ENCODE measurements around the gene RIF1.
A peak's percentile ranks its signal among the peaks of the same experiment; 100 is the strongest.

RIF1 gene, protein sequence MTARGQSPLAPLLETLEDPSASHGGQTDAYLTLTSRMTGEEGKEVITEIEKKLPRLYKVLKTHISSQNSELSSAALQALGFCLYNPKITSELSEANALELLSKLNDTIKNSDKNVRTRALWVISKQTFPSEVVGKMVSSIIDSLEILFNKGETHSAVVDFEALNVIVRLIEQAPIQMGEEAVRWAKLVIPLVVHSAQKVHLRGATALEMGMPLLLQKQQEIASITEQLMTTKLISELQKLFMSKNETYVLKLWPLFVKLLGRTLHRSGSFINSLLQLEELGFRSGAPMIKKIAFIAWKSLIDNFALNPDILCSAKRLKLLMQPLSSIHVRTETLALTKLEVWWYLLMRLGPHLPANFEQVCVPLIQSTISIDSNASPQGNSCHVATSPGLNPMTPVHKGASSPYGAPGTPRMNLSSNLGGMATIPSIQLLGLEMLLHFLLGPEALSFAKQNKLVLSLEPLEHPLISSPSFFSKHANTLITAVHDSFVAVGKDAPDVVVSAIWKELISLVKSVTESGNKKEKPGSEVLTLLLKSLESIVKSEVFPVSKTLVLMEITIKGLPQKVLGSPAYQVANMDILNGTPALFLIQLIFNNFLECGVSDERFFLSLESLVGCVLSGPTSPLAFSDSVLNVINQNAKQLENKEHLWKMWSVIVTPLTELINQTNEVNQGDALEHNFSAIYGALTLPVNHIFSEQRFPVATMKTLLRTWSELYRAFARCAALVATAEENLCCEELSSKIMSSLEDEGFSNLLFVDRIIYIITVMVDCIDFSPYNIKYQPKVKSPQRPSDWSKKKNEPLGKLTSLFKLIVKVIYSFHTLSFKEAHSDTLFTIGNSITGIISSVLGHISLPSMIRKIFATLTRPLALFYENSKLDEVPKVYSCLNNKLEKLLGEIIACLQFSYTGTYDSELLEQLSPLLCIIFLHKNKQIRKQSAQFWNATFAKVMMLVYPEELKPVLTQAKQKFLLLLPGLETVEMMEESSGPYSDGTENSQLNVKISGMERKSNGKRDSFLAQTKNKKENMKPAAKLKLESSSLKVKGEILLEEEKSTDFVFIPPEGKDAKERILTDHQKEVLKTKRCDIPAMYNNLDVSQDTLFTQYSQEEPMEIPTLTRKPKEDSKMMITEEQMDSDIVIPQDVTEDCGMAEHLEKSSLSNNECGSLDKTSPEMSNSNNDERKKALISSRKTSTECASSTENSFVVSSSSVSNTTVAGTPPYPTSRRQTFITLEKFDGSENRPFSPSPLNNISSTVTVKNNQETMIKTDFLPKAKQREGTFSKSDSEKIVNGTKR (N-terminal part only)

DNA sequence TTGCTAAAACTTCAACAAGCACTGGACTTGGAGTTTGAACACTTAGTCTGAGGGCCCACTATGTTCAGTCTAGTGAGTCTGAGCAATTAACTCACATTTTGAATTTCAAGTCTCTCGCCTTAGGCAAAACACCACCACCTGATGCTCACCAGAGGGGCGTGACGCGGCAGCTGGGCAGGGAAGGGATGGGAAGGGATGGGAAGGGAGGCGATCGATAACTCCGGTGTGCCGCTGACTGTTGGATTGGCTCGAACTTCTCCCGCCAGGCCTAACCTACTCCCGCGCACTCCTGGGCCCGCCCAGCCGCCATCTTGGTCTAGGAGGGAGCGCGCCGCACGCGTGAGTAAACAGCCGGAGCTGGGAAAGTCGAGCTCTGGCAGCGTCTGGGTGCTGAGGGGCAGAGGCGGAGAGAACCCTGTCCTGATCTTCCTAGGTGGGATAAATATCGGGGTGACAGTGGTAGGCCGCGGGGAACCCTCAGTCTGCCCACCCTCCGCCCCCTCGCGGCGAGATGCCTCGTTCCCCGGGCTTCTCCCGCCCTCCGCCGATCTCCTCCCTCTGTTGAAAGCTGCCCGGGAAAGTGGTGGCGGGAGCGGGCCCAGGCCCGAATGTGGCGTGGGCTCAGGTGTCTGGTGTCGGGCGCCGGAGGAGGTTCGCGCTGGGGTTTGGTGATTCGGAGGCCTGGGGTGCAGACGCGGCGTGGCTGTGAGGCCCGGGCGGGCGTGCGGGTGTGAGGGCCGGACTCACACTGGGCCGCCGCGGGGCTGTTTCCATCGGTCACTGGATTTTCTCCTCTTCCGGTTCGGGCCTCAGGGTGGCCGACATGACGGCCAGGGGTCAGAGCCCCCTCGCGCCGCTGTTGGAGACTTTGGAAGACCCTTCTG is at the start of gene RIF1:
TSS of gene RIF1 (plus strand) at position 302 of the 884 bp plus-strand sequence. CDS start at position 824, 522 bp downstream.
- peak; percentile 98 for DNase-seq

DNA sequence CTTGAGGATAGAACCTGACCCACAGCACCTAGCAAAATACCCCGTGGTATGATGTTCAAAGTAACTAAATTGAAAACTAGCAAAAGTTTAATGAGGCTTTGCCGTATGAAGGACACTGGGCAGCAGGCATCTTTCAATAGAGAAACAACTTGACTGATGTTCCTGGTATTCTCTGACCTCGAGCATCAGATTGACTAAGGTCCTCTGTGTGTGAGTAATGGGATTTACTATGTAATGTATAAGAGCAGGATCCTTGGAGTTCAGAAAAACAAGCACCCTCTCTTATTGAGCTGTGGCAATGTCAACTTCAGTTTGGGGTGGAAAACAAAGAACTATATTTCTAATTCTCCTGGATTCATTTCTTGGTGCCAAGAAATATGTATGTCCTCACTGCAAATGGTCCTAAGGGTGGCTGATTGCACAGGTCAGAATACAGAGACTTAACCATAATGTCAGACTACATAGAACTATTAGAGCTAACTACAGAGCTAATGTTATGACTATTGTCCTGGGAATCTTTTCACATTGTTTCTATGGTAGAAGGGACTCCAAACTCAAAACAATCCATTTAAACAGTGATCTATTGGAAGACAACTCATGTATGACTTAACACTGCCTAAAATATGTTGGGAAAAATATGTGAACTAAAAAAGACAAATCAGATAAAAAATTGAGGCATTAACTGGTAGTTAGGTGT is 47.9 kb upstream of the RIF1 start:
- DNase-seq, result peak; percentile 46

DNA sequence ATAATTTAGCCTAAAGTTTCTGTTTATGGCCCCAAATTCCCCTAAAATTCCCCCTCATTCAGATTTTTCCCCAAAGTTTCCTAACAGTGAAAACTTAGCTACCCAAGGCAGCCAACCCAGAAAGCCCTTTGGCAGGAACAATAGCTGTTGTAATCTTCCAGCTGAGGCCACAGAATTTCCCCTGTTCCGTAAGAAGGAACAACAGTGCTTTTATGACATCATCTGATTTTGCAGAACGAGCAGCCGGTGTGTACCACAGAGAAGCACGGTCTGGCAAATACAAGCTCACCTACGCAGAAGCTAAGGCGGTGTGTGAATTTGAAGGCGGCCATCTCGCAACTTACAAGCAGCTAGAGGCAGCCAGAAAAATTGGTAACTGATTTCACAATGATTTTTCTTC is 46.0 kb upstream of the RIF1 start:
- DNase-seq, result no peak

DNA sequence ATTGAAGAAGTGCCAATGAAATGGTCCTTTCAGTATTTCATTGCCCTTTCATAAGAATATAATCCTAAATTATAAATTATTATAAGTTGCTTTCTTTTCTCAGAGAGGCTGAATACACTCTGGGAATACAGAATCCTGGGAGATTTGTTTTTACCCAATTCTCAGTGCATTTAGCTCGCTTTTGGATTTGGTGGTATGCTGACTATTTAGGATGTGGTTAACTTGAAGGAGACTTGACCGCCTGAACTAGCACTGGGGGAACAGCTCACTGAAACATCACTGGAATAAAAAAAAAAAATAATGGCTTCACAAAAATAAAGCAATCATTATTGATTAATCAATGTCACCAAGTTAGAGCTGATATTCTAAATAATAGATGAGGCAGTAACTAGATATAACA is 42.1 kb upstream of the RIF1 start:
- DNase-seq, result no peak

DNA sequence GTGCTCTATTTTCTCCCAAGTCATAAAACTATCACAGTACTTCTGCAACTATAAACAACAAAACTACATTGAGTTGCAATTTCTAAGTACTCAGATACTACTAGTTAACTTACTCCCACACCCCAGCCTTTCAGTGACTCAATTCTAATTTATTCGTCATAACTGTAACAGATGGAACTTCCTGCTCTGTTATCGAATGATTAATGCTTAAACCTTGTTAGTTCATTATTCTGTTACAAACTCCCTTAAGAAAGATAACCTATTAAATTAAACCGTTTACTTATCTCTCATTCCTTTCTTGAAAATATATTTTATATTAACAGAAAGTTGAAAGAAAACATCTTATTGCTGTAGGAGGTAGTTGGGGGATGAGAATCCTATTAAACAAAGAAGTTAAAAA is 35.3 kb upstream of the RIF1 start:
- DNase-seq, result no peak

GRCh38 chr2:151379169-151379568 is 30.5 kb upstream of the RIF1 start:
- no peak for DNase-seq

DNA sequence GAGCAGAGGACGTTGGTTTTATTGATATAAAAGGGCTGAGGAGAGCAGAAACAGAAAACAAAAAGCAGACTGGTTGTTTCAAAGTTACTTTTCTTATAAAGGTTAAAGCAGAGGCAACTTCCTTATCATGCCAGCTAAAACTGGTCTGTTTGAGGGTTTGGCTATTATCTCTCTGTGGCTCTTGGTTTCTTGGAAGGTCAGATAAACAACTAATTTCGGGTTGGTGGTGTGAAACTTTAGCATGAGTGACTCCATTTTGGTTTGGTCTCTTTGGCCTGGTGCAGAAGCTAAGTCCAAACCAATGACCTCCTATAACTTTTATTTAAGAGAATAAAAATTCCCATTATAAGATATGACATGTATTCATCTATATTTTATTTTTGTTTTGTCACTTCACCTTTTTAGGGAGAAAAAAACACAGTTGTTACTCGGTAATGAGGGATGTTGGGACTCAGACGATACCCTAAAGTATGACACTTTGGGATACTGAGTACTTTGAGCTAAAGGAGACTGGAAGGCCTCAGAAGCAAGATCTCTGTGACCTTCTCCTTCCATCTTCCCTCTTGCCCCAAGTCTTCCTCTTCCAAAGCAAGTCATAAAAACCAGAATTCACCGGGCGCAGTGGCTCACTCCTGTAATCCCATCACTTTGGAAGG is 29.0 kb upstream of the RIF1 start:
- no peak for DNase-seq

DNA sequence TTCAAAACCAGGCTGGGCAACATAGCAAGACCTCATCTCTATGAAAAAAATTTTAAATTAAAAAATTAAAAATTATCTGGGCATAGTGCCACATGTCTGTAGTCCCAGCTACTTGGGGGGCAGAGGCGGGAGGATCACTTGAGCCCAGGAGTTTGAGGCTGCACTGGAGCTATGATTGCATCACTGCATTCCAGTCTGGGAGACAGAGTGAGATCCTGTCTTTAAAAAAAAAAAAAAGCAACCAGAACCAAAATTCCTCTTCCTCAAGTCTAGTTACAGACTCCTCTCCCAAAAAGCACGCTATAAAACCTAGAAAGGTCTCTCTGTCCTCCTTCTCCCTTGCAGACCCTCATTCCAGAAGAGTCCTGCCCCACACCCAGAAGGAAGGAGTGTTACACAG is 28.4 kb upstream of the RIF1 start:
- DNase-seq, result no peak

- DNase-seq, result no peak
Observed at GRCh38 chr2:151388011-151388410, 21.7 kb upstream of the RIF1 start.

DNA sequence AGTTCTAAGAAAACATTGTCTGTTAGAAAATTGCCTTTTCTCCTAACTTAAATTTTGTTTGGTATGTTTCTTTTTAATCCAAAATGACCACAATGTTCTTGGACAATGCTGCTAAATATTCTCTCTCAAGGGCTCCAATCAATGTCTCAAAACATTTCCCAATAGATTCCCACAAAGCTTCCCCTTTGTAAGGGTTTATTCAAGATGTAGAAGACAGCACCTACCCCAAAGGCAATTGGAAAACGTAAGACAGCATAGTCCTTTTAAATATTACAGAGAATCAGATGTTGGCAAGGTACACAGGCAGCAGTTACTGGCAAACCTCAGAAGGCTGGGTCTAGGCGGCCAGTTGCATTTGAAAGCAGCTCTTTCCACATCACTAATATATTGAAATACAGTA is 18.3 kb upstream of the RIF1 start:
- DNase-seq, result no peak

DNA sequence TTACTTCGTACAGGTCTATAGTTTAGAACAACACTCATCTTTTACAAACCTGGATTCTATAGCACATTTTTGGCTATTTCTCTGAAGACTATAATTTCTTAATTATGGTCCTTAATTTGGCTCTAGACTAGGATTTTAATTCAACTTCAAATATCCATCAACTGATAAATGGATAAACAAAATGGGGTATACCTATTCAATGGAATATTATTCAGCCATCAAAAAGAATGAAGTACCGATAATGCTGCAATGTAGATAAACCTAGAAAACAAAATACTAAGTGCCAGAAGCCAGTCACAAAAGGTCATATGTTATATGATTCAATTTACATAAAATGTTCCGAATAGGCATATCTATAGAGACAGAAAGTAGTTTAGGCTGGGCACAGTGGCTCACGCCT is 15.2 kb upstream of the RIF1 start:
- no peak for DNase-seq

- DNase-seq, result no peak
Observed at GRCh38 chr2:151395509-151396374, 14.0 kb upstream of the RIF1 start.

- no peak for DNase-seq
Observed at GRCh38 chr2:151399981-151400380, 9.7 kb upstream of the RIF1 start.

DNA sequence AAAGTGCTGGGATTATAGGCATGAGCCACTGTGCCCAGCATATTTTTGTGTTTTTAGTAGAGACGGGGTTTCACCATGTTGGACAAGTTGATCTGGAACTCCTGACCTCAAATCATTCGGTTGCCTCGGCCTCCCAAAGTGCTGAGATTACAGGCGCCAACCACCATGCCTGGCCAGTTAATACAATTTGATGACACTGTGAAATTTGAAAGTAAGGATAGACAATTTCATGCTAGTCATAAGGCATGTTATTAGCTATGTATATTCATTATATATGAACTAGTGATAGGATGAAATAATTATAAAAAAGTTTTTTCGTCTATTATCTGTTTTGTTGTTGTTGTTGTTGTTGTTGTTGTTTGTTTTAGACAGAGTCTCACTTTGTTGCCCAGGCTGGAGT is 8.6 kb upstream of the RIF1 start:
- DNase-seq, result no peak

- no peak for DNase-seq
Observed at GRCh38 chr2:151403914-151404313, 5.8 kb upstream of the RIF1 start.

DNA sequence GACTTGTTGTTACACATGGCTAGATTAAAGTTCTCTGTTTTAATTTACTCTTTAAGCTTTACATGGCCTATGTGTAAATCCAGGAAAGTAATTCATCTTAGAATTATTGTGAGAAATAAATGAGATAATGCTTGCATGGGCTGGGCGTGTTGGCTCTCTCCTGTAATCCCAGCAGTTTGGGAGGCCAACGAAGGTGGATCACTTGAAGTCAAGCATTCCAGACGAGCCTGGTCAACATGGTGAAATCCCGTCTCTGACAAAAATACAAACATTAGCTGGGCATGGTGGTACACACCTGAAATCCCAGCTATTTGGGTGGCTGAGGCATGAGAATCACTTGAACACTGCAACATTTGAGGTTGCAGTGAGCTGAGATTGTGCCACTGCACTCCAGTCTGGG is 4.3 kb upstream of the RIF1 start:
- DNase-seq, result no peak

GRCh38 chr2:151407281-151407680 is 2.4 kb upstream of the RIF1 start:
- no peak for DNase-seq

DNA sequence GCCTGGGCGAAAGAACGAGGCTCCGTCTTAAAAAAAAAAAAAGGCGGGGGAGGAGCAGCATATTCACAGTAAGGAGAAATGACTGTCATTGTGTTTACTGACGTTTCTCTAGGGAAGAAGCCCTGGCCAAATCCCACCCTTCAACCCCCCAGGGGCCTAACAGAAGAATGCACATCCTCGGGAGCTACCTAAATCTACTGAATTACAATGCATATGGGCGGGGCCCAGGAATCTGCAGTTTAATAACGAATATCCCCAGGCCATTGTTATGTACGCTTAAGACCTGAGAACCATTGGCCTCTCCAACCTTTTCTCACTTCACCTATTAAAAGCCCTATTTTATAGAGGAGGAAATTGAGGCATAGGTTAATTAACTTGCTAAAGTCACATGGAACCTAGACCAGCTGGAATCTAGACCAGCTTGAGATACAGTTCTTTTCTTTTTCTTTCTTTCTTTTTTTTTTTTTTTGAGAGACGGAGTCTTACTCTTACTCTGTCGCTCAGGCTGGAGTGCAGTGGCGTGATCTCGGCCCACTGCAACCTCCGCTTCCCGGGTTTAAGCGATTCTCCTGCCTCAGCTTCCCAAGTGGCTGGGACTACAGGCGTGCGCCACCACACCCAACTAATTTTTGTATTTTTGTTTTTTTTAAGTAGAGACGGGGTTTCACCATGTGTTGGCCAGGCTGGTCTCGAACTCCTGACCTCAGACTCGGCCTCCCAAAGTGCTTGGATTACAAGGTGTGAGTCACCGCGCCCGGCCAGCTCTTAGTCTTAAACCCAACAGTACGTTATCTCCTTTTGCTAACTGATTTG is 708 bp upstream of the RIF1 start:
- no peak for DNase-seq

DNA sequence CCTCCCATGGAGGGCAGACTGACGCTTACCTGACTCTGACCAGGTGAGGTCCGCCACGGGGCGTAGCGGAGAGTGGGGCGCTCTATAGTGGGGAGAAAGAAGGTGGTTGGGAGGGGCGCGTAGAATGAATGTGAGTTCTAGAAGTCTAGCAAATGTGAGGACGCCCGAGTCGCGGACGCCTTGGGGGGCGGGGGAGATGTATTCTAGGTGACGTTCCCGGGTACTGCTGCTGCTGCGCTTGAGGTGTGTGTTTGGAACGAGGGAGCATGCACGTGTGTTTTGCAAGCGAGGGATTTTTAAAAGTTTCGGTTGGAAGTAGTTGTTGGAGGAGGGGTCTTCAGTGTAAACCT is 758 bp downstream of the RIF1 start:
- peak; percentile 63 for DNase-seq
